SK-N-SH (cell line): ENCODE measurements around the gene NOL4L. TPM values are rescaled to one million over a fixed set of nuclear protein-coding genes. Genes with fewer than 3 reads are reported as not detected.

ENCODE experiments used
- CTCF ChIA-PET: fragments of 300-600, 350-600 bp; formaldehyde crosslinking; extraction: SDS; loops from one replicate; lab custom pipeline; 2021; lab: Yijun Ruan, JAX
- POLR2A ChIA-PET: fragments of 350-600 bp; sonication (Branson Sonifier 250); formaldehyde crosslinking; extraction: SDS; loops from one replicate; lab custom pipeline; 2020; ENCODE audit warnings: antibody characterized with exemption, inconsistent platforms; lab: Yijun Ruan, JAX
- DNase-seq: peaks from one replicate; pipeline ENCODE4 v3.0.0; 2012
- H2AFZ ChIP-seq: fragments of 200-600 bp; sonication (generic); 2 replicates; pipeline ENCODE4 v1.8.1; 2016; ENCODE audit warnings: antibody characterized with exemption, mild to moderate bottlenecking, low read depth
- H3F3A ChIP-seq: fragments of 200-600 bp; sonication (generic); replicated peaks from 2 replicates; pipeline ENCODE3; 2016; ENCODE audit warnings: antibody characterized with exemption, mild to moderate bottlenecking; ENCODE audit not compliant: insufficient read depth
- H3K27ac ChIP-seq, 2 experiments: fragments of 200-500 bp in 1 of 2; fragments of 200-600 bp in 1 of 2; sonication (Bioruptor generic) in 1 of 2; sonication (generic), shearing (Covaris generic) in 1 of 2; 2 replicates each; pipeline versions ENCODE4 v1.5.1 to v1.6.1; 2014 to 2016; ENCODE audit warnings: low read depth in 2 of 2, inconsistent platforms in 1 of 2, low read length in 1 of 2, mild to moderate bottlenecking in 1 of 2, mixed read lengths in 1 of 2
- H3K27me3 ChIP-seq: fragments of 200-600 bp; sonication (generic), shearing (Covaris generic); 2 replicates; pipeline ENCODE4 v1.6.1; 2016; ENCODE audit warnings: mixed run types; ENCODE audit not compliant: insufficient read depth
- H3K36me3 ChIP-seq, 2 experiments: fragments of 200-500 bp in 1 of 2; fragments of 200-600 bp in 1 of 2; sonication (Bioruptor generic) in 1 of 2; sonication (generic) in 1 of 2; replicated peaks in 1 of 2; 2 replicates each; pipeline versions ENCODE3 to v1.5.1; 2014 to 2016; ENCODE audit warnings: low read length in 1 of 2, mild to moderate bottlenecking in 1 of 2; ENCODE audit not compliant: insufficient read depth in 2 of 2, control insufficient read depth in 1 of 2
- H3K4me1 ChIP-seq, 2 experiments: fragments of 200-500 bp in 1 of 2; fragments of 200-600 bp in 1 of 2; sonication (Bioruptor generic) in 1 of 2; sonication (generic), shearing (Covaris generic) in 1 of 2; 2 replicates each; pipeline versions ENCODE4 v1.5.1 to v1.6.1; 2014 to 2016; ENCODE audit warnings: low read depth in 1 of 2, low read length in 1 of 2, mixed run types in 1 of 2; ENCODE audit not compliant: insufficient read depth in 2 of 2, control insufficient read depth in 1 of 2
- H3K4me2 ChIP-seq: fragments of 200-600 bp; sonication (generic), shearing (Covaris generic); 2 replicates; pipeline ENCODE4 v1.6.1; 2017; ENCODE audit warnings: mixed run types
- H3K4me3 ChIP-seq, 2 experiments: fragments of 200-500 bp in 1 of 2; fragments of 200-600 bp in 1 of 2; sonication (Bioruptor generic) in 1 of 2; sonication (generic), shearing (Covaris generic) in 1 of 2; 2 replicates each; pipeline versions ENCODE4 v1.5.1 to v1.8.1; 2014 to 2016; ENCODE audit warnings: low read depth in 2 of 2, inconsistent platforms in 1 of 2, low read length in 1 of 2, mild to moderate bottlenecking in 1 of 2, mixed read lengths in 1 of 2, moderate library complexity in 1 of 2
- H3K79me2 ChIP-seq: fragments of 200-600 bp; sonication (generic); 2 replicates; pipeline ENCODE4 v1.8.1; 2017; ENCODE audit warnings: mild to moderate bottlenecking; ENCODE audit not compliant: insufficient read depth
- H3K9ac ChIP-seq: fragments of 200-600 bp; sonication (generic); 2 replicates; pipeline ENCODE4 v1.6.1; 2017; ENCODE audit warnings: mixed run types
- H3K9me2 ChIP-seq: fragments of 200-600 bp; sonication (generic); 2 replicates; pipeline ENCODE4 v1.6.1; 2017; ENCODE audit warnings: mixed run types
- H3K9me3 ChIP-seq: fragments of 200-600 bp; sonication (generic); 2 replicates; pipeline ENCODE4 v1.6.1; 2017; ENCODE audit warnings: mixed run types, mild to moderate bottlenecking, moderate library complexity
- H4K20me1 ChIP-seq: fragments of 200-600 bp; sonication (generic); 2 replicates; pipeline ENCODE4 v1.6.1; 2017; ENCODE audit warnings: mild to moderate bottlenecking, mixed run types; ENCODE audit not compliant: insufficient read depth
- EP300 ChIP-seq, 2 experiments: IDR thresholded peaks; 2 replicates each; pipeline versions ENCODE4 v1.4.0 to v1.6.1; 2012; ENCODE audit warnings: borderline replicate concordance in 1 of 2, low read depth in 1 of 2, low read length in 1 of 2
- FOSL2 ChIP-seq: IDR thresholded peaks from 2 replicates; pipeline ENCODE4 v1.4.0; 2012; ENCODE audit warnings: low read depth, mild to moderate bottlenecking, moderate library complexity, borderline replicate concordance
- FOXJ3 ChIP-seq: sonication (generic); formaldehyde crosslinking; IDR thresholded peaks from 2 replicates; pipeline ENCODE4 v1.5.1; 2020; ENCODE audit warnings: mild to moderate bottlenecking, missing genetic modification reagents
- FOXM1 ChIP-seq: IDR thresholded peaks from 2 replicates; pipeline ENCODE4 v1.4.0; 2012; ENCODE audit warnings: low read depth, mild to moderate bottlenecking
- JUND ChIP-seq: IDR thresholded peaks from 2 replicates; pipeline ENCODE4 v1.4.0; 2012
- MXI1 ChIP-seq: IDR thresholded peaks from 2 replicates; pipeline ENCODE4 v1.6.1; 2012; ENCODE audit warnings: mild to moderate bottlenecking, low read depth, low read length, improper control_type of control experiment
- POLR2AphosphoS5 ChIP-seq: IDR thresholded peaks from 2 replicates; pipeline ENCODE4 v1.6.1; 2012; ENCODE audit warnings: low read depth, low read length
- RXRA ChIP-seq: IDR thresholded peaks from 2 replicates; pipeline ENCODE4 v1.4.0; 2012; ENCODE audit warnings: low read depth, mild to moderate bottlenecking, borderline replicate concordance
- SIN3A ChIP-seq: IDR thresholded peaks from 2 replicates; pipeline ENCODE4 v1.6.1; 2012; ENCODE audit warnings: low read depth, mild to moderate bottlenecking, low read length, moderate library complexity, borderline replicate concordance
- SMC3 ChIP-seq: IDR thresholded peaks from 2 replicates; pipeline ENCODE4 v1.6.1; 2012; ENCODE audit warnings: low read depth, low read length, improper control_type of control experiment
- TAF1 ChIP-seq: IDR thresholded peaks from 2 replicates; pipeline ENCODE4 v1.6.1; 2012; ENCODE audit warnings: low read depth, mild to moderate bottlenecking, low read length, moderate library complexity, borderline replicate concordance
- WGBS: methylation state at CpG from one replicate; pipeline ENCODE4 v1.1.6; 2017; ENCODE audit warnings: low lambda C conversion rate; 5-methylcytosine and 5-hydroxymethylcytosine counted together
- polyA plus RNA-seq, 3 experiments: library from polyadenylated mRNA; depleted of rRNA; stranded (reverse); fragments of >200 nt; gene quantifications; 2 replicates each; pipeline ENCODE4 v1.2.3, GENCODE V29; 2012
- TF ChIP-seq, protein P1 (sequence below): IDR thresholded peaks from 2 replicates; pipeline ENCODE4 v1.4.0; 2012; ENCODE audit warnings: low read depth, borderline replicate concordance
- TF ChIP-seq, protein P2 (sequence below): IDR thresholded peaks from 2 replicates; pipeline ENCODE4 v1.6.1; 2012; ENCODE audit warnings: mild to moderate bottlenecking, low read depth, low read length, moderate library complexity
- TF ChIP-seq, protein P3 (sequence below): IDR thresholded peaks from 2 replicates; pipeline ENCODE4 v1.4.0; 2012; ENCODE audit warnings: low read depth
- TF ChIP-seq, protein P4 (sequence below): IDR thresholded peaks from 2 replicates; pipeline ENCODE4 v1.4.0; 2012; ENCODE audit warnings: low read depth, borderline replicate concordance

Gene NOL4L
- polyA plus RNA-seq, 1 of the 3 experiments (the other 2 are of a cell fraction): 14.3 TPM

DNA sequence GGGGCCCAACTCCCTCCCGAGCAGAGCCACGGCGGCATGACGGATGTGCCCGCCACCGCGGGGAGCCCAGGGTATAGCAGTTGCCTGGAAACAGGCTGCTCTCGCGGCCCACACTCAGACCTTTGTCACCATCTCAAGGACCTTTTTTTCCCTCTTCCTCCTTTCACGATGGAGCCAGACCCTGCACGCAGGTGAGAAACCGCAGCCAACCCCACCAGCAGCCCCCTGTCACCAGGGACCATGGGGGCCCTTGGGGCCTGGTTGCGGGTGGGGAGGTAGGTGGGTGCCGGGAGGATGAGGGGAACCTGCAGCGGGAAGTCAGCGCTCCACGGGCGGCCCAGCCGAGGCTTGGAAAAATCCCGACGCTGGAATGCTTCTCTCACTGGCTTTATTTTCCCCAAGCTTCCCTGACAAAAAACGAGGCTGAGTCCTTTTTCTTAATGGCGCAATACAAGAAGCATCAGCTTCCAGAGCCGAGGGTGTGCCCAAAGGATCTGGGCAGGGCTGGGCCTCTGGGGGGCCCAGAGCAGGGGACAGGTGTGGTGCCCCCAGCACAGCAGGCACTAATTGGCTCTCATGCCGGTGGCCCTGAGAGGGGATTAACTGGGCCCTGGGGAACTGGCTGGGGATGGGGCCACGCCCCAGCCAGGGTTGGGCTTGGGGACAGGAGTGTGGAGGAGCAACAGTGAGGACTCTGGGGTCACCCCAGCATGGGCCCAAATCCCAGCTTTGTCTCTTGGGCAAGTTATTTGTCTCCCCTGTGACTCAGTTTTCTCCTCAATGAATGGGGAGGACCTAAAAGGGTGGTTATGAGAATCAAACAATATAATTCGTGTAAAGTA is 23.9 kb downstream of the NOL4L start:
- TF ChIP-seq, protein P1, sequence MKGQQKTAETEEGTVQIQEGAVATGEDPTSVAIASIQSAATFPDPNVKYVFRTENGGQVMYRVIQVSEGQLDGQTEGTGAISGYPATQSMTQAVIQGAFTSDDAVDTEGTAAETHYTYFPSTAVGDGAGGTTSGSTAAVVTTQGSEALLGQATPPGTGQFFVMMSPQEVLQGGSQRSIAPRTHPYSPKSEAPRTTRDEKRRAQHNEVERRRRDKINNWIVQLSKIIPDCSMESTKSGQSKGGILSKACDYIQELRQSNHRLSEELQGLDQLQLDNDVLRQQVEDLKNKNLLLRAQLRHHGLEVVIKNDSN: no peak
- no peak for TF ChIP-seq RXRA
- TF ChIP-seq POLR2AphosphoS5: no peak
- TF ChIP-seq FOSL2: no peak
- TF ChIP-seq FOXM1: no peak
- TF ChIP-seq JUND: no peak
- TF ChIP-seq, protein P2, sequence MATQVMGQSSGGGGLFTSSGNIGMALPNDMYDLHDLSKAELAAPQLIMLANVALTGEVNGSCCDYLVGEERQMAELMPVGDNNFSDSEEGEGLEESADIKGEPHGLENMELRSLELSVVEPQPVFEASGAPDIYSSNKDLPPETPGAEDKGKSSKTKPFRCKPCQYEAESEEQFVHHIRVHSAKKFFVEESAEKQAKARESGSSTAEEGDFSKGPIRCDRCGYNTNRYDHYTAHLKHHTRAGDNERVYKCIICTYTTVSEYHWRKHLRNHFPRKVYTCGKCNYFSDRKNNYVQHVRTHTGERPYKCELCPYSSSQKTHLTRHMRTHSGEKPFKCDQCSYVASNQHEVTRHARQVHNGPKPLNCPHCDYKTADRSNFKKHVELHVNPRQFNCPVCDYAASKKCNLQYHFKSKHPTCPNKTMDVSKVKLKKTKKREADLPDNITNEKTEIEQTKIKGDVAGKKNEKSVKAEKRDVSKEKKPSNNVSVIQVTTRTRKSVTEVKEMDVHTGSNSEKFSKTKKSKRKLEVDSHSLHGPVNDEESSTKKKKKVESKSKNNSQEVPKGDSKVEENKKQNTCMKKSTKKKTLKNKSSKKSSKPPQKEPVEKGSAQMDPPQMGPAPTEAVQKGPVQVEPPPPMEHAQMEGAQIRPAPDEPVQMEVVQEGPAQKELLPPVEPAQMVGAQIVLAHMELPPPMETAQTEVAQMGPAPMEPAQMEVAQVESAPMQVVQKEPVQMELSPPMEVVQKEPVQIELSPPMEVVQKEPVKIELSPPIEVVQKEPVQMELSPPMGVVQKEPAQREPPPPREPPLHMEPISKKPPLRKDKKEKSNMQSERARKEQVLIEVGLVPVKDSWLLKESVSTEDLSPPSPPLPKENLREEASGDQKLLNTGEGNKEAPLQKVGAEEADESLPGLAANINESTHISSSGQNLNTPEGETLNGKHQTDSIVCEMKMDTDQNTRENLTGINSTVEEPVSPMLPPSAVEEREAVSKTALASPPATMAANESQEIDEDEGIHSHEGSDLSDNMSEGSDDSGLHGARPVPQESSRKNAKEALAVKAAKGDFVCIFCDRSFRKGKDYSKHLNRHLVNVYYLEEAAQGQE: no peak
- TF ChIP-seq, protein P3, sequence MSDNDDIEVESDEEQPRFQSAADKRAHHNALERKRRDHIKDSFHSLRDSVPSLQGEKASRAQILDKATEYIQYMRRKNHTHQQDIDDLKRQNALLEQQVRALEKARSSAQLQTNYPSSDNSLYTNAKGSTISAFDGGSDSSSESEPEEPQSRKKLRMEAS: no peak
- peaks cover 0 to 18% of the 10 kb centered on the region in 2 experiments; a peak in 1 of 4 replicates for H3K4me1 ChIP-seq
- H3K9me2 ChIP-seq: no peaks in the 10 kb centered on the region
- H3K36me3 ChIP-seq: no peaks in the 10 kb centered on the region
- no peaks in the 10 kb centered on the region for H3K9me3 ChIP-seq
- no peak overlapping the region for H3K27ac ChIP-seq
- H3F3A ChIP-seq: no peaks in the 10 kb centered on the region
- H4K20me1 ChIP-seq: no peaks in the 10 kb centered on the region
- no peak overlapping the region for H3K4me2 ChIP-seq
- ChIA-PET POLR2A (no interaction called here), CTCF (no interaction called here)
- H2AFZ ChIP-seq: no peak overlapping the region
- no peaks in the 10 kb centered on the region for H3K27me3 ChIP-seq
- 79% methylated on average over 14 of the region's 27 CpGs for WGBS
- no peak overlapping the region for H3K4me3 ChIP-seq
- no peaks in the 10 kb centered on the region for H3K79me2 ChIP-seq
- no peak for DNase-seq
- no peak overlapping the region for H3K9ac ChIP-seq

DNA sequence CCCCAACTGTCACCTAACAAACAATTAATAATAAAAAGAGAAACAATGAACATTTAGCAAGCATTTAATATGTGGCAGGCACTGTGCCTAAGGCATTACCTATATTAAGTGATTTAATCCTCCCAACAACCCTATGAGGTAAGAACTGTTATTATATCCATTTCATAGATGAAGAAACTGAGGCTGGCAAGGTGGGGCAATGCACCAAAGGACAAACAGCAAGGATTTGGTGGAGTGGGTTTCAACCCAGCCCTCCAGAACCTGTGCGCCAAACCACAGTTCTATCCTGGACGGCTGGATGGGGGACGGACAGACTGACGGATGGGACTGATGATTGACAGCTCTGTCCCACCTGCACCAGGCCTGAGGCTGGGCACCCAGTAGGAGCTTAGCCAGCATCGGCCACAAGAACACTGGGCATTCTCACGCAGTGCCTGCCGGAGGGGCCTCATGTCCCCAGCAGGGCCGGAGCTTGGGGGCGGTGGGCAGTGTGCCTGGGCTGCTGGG is 24.6 kb downstream of the NOL4L start:
- 98% methylated on average over 5 of the region's 9 CpGs for WGBS
- H3K9me2 ChIP-seq: no peaks in the 10 kb centered on the region
- H3K27ac ChIP-seq: no peak overlapping the region
- no peak for DNase-seq
- no peaks in the 10 kb centered on the region for H3F3A ChIP-seq
- no peak overlapping the region for H3K9ac ChIP-seq
- ChIA-PET CTCF (interaction anchor here (1.6 kb wide), 1 partner anchor 38 kb away, joined by 4 read pairs; no protein-coding TSS in a partner anchor), POLR2A (no interaction called here)
- H3K4me3 ChIP-seq: no peak overlapping the region
- no peaks in the 10 kb centered on the region for H3K36me3 ChIP-seq
- H3K4me2 ChIP-seq: no peak overlapping the region
- no peaks in the 10 kb centered on the region for H3K79me2 ChIP-seq
- no peaks in the 10 kb centered on the region for H4K20me1 ChIP-seq
- H2AFZ ChIP-seq: no peak overlapping the region
- H3K27me3 ChIP-seq: no peaks in the 10 kb centered on the region
- peaks cover 0 to 18% of the 10 kb centered on the region in 2 experiments; a peak in 1 of 4 replicates for H3K4me1 ChIP-seq
- H3K9me3 ChIP-seq: no peaks in the 10 kb centered on the region
- no peak for TF ChIP-seq SIN3A
- TF ChIP-seq TAF1: no peak
- TF ChIP-seq, protein P3: no peak
- TF ChIP-seq EP300 (IDR thresholded peaks at IDR 0.05; ENCODE audit: borderline replicate concordance in 1 of 2, low read depth in 1 of 2, low read length in 1 of 2): no peak
- no peak for TF ChIP-seq SMC3
- TF ChIP-seq FOXJ3 (CRISPR knock-in tag): no peak
- no peak for TF ChIP-seq MXI1
- TF ChIP-seq, protein P1: no peak
- TF ChIP-seq, protein P4, sequence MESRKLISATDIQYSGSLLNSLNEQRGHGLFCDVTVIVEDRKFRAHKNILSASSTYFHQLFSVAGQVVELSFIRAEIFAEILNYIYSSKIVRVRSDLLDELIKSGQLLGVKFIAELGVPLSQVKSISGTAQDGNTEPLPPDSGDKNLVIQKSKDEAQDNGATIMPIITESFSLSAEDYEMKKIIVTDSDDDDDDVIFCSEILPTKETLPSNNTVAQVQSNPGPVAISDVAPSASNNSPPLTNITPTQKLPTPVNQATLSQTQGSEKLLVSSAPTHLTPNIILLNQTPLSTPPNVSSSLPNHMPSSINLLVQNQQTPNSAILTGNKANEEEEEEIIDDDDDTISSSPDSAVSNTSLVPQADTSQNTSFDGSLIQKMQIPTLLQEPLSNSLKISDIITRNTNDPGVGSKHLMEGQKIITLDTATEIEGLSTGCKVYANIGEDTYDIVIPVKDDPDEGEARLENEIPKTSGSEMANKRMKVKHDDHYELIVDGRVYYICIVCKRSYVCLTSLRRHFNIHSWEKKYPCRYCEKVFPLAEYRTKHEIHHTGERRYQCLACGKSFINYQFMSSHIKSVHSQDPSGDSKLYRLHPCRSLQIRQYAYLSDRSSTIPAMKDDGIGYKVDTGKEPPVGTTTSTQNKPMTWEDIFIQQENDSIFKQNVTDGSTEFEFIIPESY: no peak
